HCT116 (cell line): ENCODE data around the gene APOL5.

Experiments
- CTCF ChIP-seq, 3 experiments: fragments of 200-600 bp in 1 of 3; sonication (generic) in 1 of 3; IDR thresholded peaks in 2 of 3; conservative IDR thresholded peaks in 1 of 3; 2 replicates each; pipeline ENCODE4 v1.5.1; 2012 to 2017; ENCODE audit warnings: low read depth in 2 of 3, low read length in 2 of 3, antibody characterized with exemption in 1 of 3, borderline replicate concordance in 1 of 3, control low read depth in 1 of 3, mild to moderate bottlenecking in 1 of 3, mixed read lengths in 1 of 3, mixed run types in 1 of 3, moderate library complexity in 1 of 3; ENCODE audit not compliant: insufficient read depth in 1 of 3
- EZH2 ChIP-seq: fragments of 200-600 bp; sonication (generic); IDR thresholded peaks from 2 replicates; pipeline ENCODE4 v1.6.1; 2017; ENCODE audit warnings: antibody characterized with exemption, mixed run types
- FOSL1 ChIP-seq: IDR thresholded peaks from 2 replicates; pipeline ENCODE4 v1.6.1; 2012; ENCODE audit warnings: low read depth
- POLR2A ChIP-seq: IDR thresholded peaks from 2 replicates; pipeline ENCODE4 v1.7.0; 2011; ENCODE audit warnings: borderline replicate concordance; ENCODE audit not compliant: insufficient read depth, insufficient read length; ENCODE audit errors: extremely low read depth
- ZFX ChIP-seq: fragments of 450-650 bp; IDR thresholded peaks from 2 replicates; pipeline ENCODE4 v1.6.1; 2017

GRCh38 chr22:35731321-35731720, 13.6 kb downstream of the APOL5 start:
- no peak for TF ChIP-seq CTCF (IDR thresholded peaks at IDR 0.05 in 2 of 3, conservative IDR thresholded peaks at IDR 0.05 in 1 of 3; ENCODE audit: borderline replicate concordance in 1 of 3, insufficient read depth in 1 of 3, low read depth in 2 of 3, low read length in 2 of 3)
- no peak for TF ChIP-seq ZFX
- TF ChIP-seq FOSL1, result no peak
- no peak for TF ChIP-seq POLR2A
- TF ChIP-seq EZH2, result no peak
